ENCODE data around the gene S100Z.

- TF ChIP-seq CTCF (IDR thresholded peaks at IDR 0.05) (no peak), POLR2A (IDR thresholded peaks at IDR 0.05) (no peak), EP300 (IDR thresholded peaks at IDR 0.05) (no peak)
Measured at GRCh38 chr5:76946090-76946489, 96.3 kb downstream of the S100Z start.
